Measurements from ENCODE around the gene OR4E2.

GRCh38 chr14:21653331-21653885 lies at the start of gene OR4E2:
- no peak for TF ChIP-seq RAD21 (conservative IDR thresholded peaks at IDR 0.05)
- no peak for TF ChIP-seq CTCF (IDR thresholded peaks at IDR 0.05; ENCODE audit: poor library complexity, severe bottlenecking)
- no peak for TF ChIP-seq EP300 (conservative IDR thresholded peaks at IDR 0.05; ENCODE audit: poor library complexity, severe bottlenecking)
- no peak for TF ChIP-seq TAF1 (IDR thresholded peaks at IDR 0.05; ENCODE audit: low read depth)
- TF ChIP-seq MXI1 (conservative IDR thresholded peaks at IDR 0.05; ENCODE audit: poor library complexity, severe bottlenecking), result no peak

Measured in neural cell (in vitro differentiated cells).